Stimulated activated CD4-positive, alpha-beta T cell treated with anti-CD3 and anti-CD28 coated beads, TNF-alpha, amount 100 ng/mL, for 1 hour (primary cell): Measurements from ENCODE around the gene TSN.
A peak's percentile ranks its signal among the peaks of the same experiment; 100 is the strongest.
"Not testable (repeated sequence)": the region's sequence is repeated elsewhere in the genome, so short reads cannot be mapped to it uniquely, and the experiment has no call there.

ENCODE experiments used
- DNase-seq, 3 donors: peaks; one replicate each; pipeline ENCODE4 v3.0.0-alpha.2; 2020; ENCODE audit warnings: low read depth in 3 of 3, low spot score in 1 of 3

The TSN gene

DNA sequence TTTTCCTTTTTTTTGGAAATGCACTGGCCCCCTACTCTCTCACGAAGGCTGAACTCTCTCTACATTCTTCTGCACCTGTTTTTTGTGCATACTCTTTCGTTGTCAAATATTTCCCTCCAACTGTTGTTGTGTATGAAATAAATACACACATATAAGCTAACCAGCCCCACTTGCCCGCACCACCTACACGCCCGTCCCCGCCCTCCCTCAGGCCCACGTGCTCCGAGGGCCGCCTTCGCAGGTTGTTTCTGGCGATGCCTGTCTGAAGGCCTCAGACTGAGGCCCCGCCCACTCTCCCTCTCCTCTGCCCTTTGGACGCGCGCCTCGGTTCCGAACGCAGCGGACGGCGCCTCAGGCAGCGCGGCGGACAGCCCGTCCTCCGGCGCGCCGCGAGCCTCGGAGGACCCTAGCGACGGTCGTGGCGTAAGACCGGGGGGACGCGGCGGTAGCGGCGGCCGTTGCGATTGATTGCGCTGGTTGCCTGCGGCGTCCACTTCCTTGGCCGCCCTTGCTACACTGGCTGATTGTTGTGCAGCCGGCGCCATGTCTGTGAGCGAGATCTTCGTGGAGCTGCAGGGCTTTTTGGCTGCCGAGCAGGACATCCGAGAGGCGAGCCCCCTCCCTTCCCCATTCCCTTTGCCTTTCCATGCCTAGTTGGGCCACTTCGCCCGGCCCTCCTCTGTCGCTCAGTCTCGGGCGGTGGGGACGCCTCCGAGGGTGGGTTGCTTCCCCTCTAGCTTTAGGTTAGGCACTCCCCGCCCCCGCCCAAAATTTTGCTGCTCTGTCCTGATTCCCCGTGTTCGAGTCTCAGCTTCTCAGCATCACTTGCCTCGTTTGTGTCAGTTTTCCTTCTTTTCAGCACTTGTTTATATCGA lies at the start of gene TSN:
TSS of gene TSN (plus strand) at position 415 of the 875 bp plus-strand sequence. CDS start at position 544, 129 bp downstream.
- DNase-seq = peak; percentile 88 to 93 (median 93)

DNA sequence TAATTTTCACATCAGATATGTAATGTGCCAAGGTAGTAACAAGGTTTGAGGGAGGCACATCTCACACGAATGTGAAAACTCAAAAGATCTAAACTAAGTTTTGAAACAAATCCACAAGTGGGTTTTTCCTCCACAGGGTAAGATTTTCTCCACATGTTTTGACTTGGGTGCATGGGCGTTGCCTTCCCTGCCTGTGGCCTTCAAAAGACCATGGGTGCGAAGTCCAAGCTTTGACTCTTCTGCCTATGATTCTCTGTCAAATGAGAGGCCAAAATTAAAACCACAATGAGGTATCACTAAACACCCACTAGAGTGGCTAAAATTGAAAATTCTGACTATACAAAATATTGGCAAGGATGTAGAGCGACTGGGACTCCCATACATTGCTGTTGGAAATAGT lies 49.5 kb upstream of the TSN start:
- no peak for DNase-seq

DNA sequence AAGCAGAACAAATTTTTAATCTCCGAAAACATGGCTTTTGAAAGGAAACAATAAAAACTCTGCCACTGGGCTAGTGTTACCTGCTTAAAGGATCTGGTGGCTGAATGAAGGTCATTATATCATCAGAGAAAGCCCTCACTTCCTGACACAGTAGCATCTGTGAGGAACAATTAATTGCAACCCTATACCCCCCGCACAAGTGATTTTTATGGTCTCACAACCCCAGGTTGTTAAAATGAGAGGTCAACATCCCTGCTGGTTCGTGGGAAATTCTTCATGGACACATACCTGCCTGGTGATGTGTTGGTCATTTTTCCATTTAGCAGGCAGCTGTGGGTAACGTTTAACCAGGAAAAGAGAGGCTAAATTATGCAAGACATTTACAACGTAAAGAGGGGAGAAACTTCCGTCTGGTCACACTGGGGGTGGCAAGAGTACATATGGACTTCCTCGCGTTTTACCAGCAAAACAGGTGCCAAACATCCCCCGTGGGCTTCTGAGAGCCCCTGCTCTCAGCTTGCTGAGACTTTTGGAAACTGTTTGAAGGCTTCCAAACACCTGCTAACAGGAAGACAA lies 48.0 kb upstream of the TSN start:
- DNase-seq = no peak

DNA sequence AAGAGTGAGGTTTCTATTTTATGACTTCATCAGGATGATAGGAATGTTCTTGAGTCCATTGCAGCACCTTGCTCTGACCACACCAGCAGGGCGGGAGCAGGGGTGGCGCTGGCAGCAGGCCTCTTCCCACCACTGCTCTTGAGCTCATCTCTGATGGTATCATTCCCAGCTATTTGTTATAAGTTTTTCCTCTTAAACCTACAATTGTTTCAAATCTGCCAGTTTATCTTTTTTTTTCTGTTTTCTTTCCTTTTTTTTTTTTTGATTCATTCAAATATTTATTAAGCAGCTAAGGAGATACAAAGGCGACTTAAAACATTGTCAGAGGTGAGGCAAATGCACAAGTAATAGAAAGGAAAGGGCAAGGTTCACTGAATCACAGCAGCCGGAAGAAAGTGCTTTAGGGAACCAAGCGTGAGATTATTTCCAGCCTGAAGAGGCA lies 47.5 kb upstream of the TSN start:
- no peak for DNase-seq

DNA sequence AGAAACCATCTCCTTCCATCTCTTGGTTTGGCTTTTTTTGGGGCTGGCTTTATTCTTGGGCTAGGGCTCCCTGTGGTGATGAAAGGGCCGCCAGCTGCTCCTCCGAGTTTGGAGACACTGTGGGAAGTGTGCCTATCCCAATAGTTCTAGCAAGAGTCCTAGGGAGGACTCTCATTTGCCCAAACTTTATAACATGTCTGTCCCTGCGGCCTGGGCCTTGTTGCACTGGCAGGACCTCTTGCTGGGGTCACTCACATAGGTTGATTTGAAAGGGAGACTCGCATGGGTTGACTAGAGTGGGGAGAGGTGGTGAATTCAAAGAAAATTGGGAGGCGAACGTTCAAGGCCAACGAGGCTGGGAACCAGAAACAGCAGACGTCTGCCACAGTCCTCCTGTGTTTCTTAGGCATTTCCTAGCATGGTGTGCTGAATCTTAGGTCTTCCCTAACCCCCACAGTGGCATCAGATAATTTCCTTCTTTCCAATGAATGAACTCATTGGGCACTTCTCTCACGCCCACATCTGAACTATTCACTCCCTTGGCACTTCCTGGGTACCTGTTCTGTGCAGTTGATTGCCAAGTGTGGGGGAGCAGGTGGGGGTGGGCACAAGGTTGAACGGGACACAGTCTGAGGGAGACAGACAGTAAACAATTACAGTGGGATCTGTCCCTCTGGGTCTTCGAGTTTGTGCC lies 45.5 kb upstream of the TSN start:
- no peak for DNase-seq

DNA sequence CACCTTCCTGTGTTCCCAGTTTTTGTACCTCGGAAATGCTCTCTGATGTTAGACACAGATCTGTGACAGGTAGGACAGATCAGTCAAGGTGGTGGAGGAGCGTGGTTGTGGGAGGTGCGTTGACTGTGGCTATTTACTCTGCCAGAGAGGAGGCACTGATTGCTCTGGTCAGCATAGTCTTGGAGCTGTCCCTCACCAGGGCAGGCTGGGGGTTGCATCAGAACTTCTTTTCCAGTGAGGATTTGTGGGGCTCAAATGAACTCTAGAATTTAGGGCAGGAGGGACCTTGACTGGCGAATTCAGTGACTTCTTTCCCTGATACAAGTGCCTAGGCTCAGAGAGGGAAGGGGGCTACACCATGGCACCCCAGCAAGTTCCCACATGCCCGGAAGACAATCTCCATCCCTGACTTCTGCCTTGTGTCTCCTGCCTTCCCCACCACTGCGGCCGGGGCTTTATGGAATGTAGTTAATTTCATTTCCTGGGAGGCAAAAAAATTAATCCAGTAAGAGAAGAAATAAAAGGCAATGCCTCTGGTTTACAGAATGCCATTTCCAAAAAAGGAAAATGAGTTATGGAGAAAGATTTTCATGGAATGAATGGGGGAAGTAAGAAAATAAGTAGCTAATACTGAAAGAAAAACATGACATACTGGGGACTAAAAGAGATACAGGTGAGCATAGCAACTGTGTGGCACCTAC lies 44.8 kb upstream of the TSN start:
- DNase-seq = no peak

DNA sequence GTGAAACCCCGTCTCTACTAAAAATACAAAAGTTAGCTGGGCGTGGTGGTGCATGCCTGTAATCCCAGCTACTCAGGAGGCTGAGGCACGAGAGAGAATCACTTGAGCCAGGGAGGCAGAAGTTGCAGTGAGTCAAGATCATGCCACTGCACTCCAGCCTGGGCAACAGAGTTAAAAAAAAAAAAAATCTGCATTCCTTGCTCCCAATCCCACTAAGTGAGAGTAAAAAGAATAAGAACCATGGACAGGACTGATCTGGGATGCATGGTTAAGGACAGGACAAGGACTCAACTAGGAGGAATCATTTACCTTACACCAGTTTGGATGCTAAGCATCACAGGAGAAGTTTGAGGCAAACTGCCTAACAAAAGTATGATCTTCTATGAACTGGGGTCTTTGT lies 44.0 kb upstream of the TSN start:
- DNase-seq = not testable (repeated sequence)

DNA sequence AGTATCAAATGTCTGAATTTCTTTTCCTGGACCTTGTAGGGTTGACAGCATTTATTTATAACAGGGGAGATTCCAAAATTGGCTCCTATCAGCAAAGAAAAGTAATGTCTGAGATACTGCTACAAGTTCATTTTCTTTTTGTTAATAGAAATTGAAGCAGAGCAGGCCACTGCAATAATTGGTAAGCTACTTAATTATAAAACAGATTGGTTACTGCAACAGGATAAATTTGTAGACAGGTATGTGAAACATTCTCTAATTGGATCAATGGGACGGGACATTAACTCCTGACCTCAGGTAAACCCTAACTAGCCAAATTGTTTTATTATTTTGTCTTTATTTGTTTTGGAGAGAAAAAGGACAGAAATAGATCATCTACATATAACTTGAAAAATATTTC lies 39.3 kb upstream of the TSN start:
- DNase-seq = no peak

DNA sequence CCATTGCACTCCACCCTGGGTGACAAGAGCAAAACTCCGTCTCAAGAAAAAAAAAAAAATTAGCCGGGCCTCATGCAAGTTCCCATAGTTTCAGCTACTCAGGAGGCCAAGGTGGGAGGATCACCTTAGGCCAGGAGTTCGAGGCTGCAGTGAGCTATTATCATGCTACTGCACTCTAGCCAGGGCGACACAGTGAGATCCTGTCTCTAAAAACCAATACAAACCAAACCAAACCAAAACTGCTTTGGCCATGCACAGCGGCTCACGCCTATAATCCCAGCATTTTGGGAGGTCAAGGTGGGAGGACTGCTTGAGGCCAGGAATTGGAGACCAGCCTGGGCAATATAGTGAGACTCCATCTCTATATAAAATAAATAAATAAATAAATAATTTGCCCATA lies 37.9 kb upstream of the TSN start:
- DNase-seq = no peak

DNA sequence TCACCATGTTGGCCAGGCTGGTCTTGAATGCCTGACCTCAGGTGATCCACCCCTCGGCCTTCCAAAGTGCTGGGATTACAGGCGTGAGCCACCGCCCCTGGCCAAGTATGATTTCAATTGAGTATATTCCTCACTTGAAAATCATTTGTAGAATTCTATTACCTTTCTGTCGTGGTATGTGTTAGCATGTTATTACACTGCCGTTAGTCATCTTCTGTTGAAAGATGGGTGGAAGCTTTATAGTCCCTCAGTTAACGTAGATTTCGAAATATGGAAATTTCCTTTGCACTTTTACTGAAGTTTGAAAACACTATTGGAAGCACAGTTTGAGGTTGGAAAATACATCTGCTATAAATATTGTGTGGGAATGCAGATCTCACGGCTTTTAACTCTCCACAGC lies 33.5 kb upstream of the TSN start:
- DNase-seq = no peak

DNA sequence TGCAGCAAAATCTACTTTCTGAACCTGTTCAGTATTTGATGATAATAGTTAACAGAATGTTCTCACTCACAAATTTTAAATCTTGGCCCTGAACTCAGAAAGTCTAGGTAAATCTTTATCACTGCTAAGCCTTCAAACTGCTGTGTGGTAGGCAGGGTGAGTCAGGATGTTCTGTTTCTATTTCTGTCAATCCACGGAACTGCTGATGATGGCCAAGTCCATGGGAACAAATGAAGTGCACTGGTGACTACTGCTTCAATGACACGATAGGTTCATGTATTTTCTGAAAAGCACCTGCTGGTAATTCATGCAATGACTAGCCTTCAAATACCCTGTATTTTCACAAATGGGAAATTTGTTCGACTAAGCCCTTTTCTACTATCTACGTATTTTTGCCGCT lies 33.0 kb upstream of the TSN start:
- no peak for DNase-seq

DNA sequence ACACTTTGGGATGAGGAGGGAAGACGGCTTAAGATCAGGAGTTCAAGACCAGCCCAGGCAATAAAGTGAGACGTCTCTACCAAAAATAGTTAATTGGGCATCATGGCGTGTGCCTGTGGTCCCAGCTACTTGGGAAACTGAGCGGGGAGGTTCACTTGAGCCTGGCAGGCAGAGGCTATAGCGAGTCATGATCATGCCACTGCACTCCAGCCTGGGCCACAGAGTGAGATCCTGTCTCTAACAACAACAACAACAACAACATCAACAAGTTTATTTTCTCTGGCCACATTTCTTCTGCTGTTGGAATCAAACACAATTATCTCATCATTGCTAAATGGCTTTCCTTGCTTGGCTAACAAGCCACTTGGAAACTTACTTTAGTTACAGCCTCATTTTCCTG lies 32.1 kb upstream of the TSN start:
- DNase-seq = no peak

DNA sequence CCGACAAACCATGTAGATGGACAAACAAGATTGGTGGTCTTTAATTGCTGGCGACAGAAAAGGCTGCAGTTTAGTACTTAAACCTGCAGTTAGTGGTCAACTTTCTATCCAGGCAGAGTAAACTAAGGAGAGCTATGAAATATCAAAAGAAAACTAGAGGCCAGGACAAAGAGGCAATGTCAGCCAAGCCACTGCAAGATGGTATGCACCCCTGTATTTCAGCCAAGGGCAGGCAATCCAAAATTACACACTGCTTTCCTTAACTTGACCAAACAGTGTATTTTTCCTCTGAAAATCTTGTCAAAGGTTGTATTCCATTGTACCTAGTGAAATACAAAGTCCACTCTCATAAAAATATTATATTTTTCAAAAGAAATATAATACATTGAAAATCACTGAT lies 28.1 kb upstream of the TSN start:
- DNase-seq = no peak

DNA sequence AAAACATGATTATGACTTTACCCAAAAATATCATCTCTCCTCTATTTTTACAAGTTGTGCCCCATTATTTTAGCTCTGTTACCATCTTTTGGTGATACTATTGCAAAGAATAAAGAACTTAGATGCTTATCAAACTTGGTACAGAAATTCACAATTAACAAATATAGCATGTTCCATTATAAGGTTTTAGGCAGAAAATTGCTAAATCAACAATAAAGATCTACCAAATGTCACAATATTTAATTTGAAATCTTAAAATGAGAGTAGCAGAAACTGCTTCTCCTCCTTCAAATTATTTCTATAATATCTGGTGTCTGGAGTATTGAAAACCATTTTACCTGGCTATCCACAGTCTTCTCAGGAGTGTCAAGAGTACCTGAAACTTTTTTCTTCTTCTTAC lies 27.5 kb upstream of the TSN start:
- DNase-seq = no peak

DNA sequence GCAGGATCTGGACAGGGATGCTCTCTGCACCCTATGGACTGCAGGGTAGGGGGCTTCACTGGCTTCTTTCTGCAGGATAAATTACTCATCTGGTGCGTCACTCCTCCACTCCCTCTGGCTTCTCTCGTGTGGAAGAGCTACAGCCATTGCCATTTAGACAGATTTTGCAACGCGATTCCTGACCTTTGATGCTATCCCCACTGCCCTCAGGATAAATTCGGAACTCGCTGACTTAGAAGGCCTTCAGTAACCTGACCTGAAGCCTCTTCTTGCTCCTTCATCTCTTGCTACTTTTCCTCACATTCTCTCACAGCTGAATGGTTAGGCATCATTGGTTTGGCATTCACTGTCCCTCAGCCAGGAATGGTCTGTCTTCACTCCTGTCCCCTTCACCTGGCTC lies 24.1 kb upstream of the TSN start:
- DNase-seq = no peak

DNA sequence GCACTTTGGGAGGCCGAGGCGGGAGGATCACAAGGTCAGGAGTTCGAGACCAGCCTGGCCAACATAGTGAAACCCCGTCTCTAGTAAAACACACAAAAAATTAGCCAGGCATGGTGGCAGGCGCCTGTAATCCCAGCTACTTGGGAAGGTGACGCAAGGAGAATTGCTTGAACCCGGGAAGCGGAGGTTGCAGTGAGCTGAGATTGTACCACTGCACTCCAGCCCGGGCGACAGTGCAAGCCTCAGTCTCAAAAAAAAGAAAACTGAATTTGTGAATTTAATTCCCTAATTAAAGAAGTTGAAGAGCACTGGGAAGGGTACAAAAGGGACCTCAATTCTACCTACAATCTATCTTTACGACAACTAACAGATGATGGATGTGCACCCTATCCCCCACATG lies 20.9 kb upstream of the TSN start:
- DNase-seq = not testable (repeated sequence)

DNA sequence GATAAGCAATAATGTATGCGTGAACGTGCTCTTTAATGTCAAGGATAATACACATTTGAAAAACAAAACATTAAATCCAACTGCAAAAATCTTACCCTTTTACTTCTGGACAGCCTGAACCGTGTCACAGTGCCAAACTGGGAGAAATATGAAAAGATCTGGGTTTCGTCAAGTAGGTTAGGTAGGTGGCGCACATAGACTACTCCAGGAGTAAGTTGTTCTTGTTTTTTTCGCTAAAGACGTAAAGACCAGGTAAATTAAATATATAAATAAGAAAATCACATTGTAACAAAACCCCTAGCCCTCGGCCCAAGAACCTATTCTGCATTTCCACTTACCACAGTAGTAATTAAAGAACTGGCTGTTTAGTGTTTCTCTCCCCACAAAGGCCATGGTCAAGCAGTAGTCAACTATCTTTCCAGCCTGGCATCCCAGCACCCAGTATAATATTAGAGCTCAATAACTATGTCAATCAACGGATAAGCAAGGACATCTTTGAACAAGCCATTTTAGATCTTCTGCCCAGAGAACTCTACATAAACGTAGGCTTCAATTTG lies 19.9 kb upstream of the TSN start:
- DNase-seq = no peak

DNA sequence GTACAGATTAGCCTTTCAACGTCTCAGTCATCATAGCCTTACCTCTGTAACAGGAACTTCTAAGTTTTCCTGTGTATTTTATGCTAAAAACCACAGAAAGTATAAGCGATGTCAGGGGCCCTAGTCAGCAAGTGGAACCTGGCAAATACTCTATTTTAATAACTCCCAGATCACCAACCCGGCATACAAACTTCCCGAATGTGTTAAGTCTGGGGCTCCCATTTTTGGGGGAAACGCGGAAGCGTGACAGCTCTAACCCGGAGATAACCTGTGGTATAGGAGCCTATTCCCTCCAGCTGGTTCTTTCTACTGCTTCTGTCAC lies 19.4 kb upstream of the TSN start:
- DNase-seq = no peak

DNA sequence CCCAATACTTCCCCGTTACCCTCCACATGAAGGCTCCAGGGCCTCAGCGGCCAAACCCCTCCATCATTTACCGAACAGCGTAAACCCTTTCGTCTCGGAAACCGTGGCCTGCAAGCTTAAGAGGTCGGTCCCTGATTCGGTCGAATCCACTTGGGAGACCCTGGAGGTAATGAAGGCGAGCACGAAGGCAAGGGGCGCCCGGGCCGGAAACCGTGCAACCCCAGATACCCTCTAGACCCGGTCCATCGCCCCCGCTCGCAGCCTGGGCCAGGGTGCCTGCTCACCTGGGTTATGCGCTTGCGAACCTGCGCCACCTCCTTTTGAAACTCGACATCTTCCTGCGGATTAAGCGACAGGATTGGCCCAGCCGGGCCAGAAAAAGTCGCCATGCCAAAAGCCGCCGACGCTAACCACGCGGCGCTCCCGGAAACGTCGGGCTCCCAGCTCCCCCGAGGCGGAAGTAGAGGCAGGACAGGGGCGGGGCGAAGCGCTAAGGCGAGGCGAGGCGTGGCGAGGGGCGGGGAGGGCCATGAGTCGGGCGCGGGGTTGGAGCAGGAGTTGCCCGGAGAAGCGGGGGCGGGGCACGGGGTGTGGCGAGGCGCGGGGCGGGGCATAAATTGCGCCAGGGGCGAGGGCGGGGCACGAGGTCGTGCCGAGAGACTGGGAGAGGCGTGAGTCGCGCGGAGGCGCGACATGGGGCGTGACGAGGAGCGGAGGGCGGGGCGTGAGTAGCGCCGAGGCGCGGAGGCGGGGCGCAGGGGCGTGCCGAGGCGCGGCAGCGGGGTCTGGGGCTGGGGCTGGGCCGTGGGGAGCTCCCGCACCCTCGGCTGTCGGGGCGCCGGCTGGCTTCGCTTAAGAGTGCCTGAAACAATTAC lies 18.8 kb upstream of the TSN start, which contains the start of gene NIFK:
TSS of gene NIFK (minus strand) at position 414 of the 875 bp plus-strand sequence. CDS start at position 389, 25 bp downstream.
- peak; percentile 99 to 100 (median 100) for DNase-seq

DNA sequence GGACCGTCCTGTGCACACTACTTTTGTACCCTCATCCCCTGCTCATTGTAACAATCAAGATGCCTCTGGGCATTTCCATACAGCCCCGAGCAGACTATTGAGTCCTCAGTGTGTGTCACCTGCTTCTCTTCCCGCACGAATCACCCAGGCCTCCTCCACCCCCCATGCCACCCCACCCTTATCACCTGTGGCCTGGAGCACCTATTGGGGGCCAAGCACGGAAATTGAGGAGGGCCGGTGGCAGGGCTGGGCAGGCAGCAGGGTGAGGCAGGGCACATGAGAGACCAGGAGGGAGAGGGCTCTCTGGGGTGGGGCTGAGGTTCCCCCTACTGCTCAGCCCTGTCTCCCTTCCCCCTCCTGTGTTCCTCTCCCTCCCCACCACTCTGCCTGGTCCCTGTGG lies 14.5 kb upstream of the TSN start:
- DNase-seq = no peak
